IMR-90 (cell line): ENCODE measurements around the gene PGBD5. TPM values are rescaled to one million over a fixed set of nuclear protein-coding genes. Genes with fewer than 3 reads are reported as not detected.

Source experiments
- ATAC-seq: fragments of 200-7000 bp; cut with Tn5 transposase; 2 replicates; pipeline ENCODE4 v1.9.1; 2020; ENCODE audit warnings: low read depth, mild to moderate bottlenecking, moderate library complexity
- BruUV-seq: library from RNA; stranded (reverse); fragments of 400-500 nt; replicated peaks from 2 replicates; lab custom pipeline; 2021; lab: Mats Ljungman, UMichigan
- CTCF ChIA-PET: fragments of 300-600 bp; formaldehyde crosslinking; extraction: SDS; loops from one replicate; lab custom pipeline; 2021; ENCODE audit warnings: antibody characterized with exemption; lab: Yijun Ruan, JAX
- POLR2A ChIA-PET: fragments of 300-600 bp; sonication (Branson Sonifier 250); formaldehyde crosslinking; loops from one replicate; lab custom pipeline; 2022; ENCODE audit warnings: antibody characterized with exemption; ENCODE audit not compliant: unreplicated experiment; lab: Charles Lee
- DNase-seq: peaks from one replicate; pipeline ENCODE4 v3.0.0; 2013
- H2AFZ ChIP-seq: replicated peaks from 2 replicates; pipeline ENCODE3; 2013; ENCODE audit warnings: low read length, mild to moderate bottlenecking; ENCODE audit not compliant: poor library complexity
- H2AK5ac ChIP-seq: 2 replicates; pipeline ENCODE4 v1.6.1; 2013; ENCODE audit warnings: low read depth, low read length, inconsistent platforms
- H2AK9ac ChIP-seq: replicated peaks from 2 replicates; pipeline ENCODE3; 2013; ENCODE audit warnings: mild to moderate bottlenecking, low read depth, low read length, moderate library complexity; ENCODE audit not compliant: poor library complexity
- H2BK120ac ChIP-seq: 2 replicates; pipeline ENCODE4 v1.6.1; 2013; ENCODE audit warnings: low read depth, low read length, inconsistent platforms
- H2BK15ac ChIP-seq: 3 replicates; pipeline ENCODE4 v1.6.1; 2013; ENCODE audit warnings: low read depth, low read length, inconsistent platforms
- H2BK20ac ChIP-seq: 2 replicates; pipeline ENCODE4 v1.6.1; 2013; ENCODE audit warnings: low read depth, mild to moderate bottlenecking, inconsistent platforms, low read length, moderate library complexity
- H2BK5ac ChIP-seq: 2 replicates; pipeline ENCODE4 v1.6.1; 2013; ENCODE audit warnings: mild to moderate bottlenecking, low read depth, low read length, inconsistent platforms; ENCODE audit not compliant: poor library complexity, severe bottlenecking
- H3K14ac ChIP-seq: replicated peaks from 2 replicates; pipeline ENCODE4 v1.6.1; 2013; ENCODE audit warnings: low read depth, low read length, inconsistent platforms
- H3K18ac ChIP-seq: 2 replicates; pipeline ENCODE4 v1.6.1; 2013; ENCODE audit warnings: low read depth, low read length, control low read depth
- H3K23ac ChIP-seq: 2 replicates; pipeline ENCODE4 v1.6.1; 2013; ENCODE audit warnings: low read depth, low read length, inconsistent platforms
- H3K27ac ChIP-seq: 2 replicates; pipeline ENCODE4 v1.5.1; 2013; ENCODE audit warnings: mild to moderate bottlenecking, control low read depth, low read length; ENCODE audit not compliant: insufficient read depth
- H3K27me3 ChIP-seq: 2 replicates; pipeline ENCODE4 v1.6.1; 2013; ENCODE audit warnings: low read length; ENCODE audit not compliant: control insufficient read depth, insufficient read depth
- H3K36me3 ChIP-seq: 2 replicates; pipeline ENCODE4 v1.6.1; 2013; ENCODE audit warnings: low read length, mixed read lengths; ENCODE audit not compliant: control insufficient read depth, insufficient read depth
- H3K4ac ChIP-seq: 2 replicates; pipeline ENCODE4 v1.6.1; 2013; ENCODE audit warnings: low read depth, low read length, inconsistent platforms
- H3K4me1 ChIP-seq: 2 replicates; pipeline ENCODE4 v1.6.1; 2013; ENCODE audit warnings: low read length, mixed read lengths; ENCODE audit not compliant: control insufficient read depth, insufficient read depth
- H3K4me2 ChIP-seq: 2 replicates; pipeline ENCODE4 v1.6.1; 2013; ENCODE audit warnings: low read depth, mild to moderate bottlenecking, control low read depth, low read length, moderate library complexity
- H3K4me3 ChIP-seq: 2 replicates; pipeline ENCODE4 v1.5.1; 2013; ENCODE audit warnings: low read depth, mild to moderate bottlenecking, control low read depth, low read length, moderate library complexity; ENCODE audit not compliant: insufficient read depth
- H3K56ac ChIP-seq: 2 replicates; pipeline ENCODE4 v1.6.1; 2013; ENCODE audit warnings: low read length, inconsistent platforms; ENCODE audit not compliant: insufficient read depth; ENCODE audit errors: extremely low read depth
- H3K79me1 ChIP-seq, 2 experiments: 2 replicates each; pipeline ENCODE4 v1.6.1; 2013; ENCODE audit warnings: low read length in 2 of 2, inconsistent platforms in 1 of 2, low read depth in 1 of 2
- H3K9ac ChIP-seq: 2 replicates; pipeline ENCODE4 v1.6.1; 2013; ENCODE audit warnings: low read depth, low read length, control low read depth
- H3K9me1 ChIP-seq: 2 replicates; pipeline ENCODE4 v1.6.1; 2013; ENCODE audit warnings: low read length, inconsistent platforms; ENCODE audit not compliant: insufficient read depth
- H3K9me3 ChIP-seq: 2 replicates; pipeline ENCODE4 v1.6.1; 2013; ENCODE audit warnings: low read length; ENCODE audit not compliant: control insufficient read depth, insufficient read depth
- H4K20me1 ChIP-seq: 2 replicates; pipeline ENCODE4 v1.6.1; 2013; ENCODE audit warnings: low read length, inconsistent platforms; ENCODE audit not compliant: insufficient read depth
- H4K5ac ChIP-seq: 2 replicates; pipeline ENCODE4 v1.6.1; 2013; ENCODE audit warnings: mild to moderate bottlenecking, low read depth, low read length, control low read depth
- H4K8ac ChIP-seq, 2 experiments: 2 replicates each; pipeline ENCODE4 v1.6.1; 2013; ENCODE audit warnings: low read depth in 2 of 2, low read length in 2 of 2, control low read depth in 1 of 2, inconsistent platforms in 1 of 2
- H4K91ac ChIP-seq: 2 replicates; pipeline ENCODE4 v1.6.1; 2013; ENCODE audit warnings: low read depth, low read length, inconsistent platforms; ENCODE audit not compliant: insufficient read depth
- BHLHE40 ChIP-seq: fragments of 150-350 bp; IDR thresholded peaks from 2 replicates; pipeline ENCODE4 v1.6.1; 2016; ENCODE audit warnings: mild to moderate bottlenecking, low read depth, low read length
- CEBPB ChIP-seq: IDR thresholded peaks from 2 replicates; pipeline ENCODE4 v1.6.1; 2012; ENCODE audit warnings: low read depth, low read length, improper control_type of control experiment
- CHD1 ChIP-seq: IDR thresholded peaks from 2 replicates; pipeline ENCODE4 v1.6.1; 2012; ENCODE audit warnings: low read depth, low read length, improper control_type of control experiment
- CTCF ChIP-seq: conservative IDR thresholded peaks from 2 replicates; pipeline ENCODE4 v1.5.1; 2012; ENCODE audit warnings: mild to moderate bottlenecking, low read depth, low read length, improper control_type of control experiment
- FOS ChIP-seq: fragments of 150-350 bp; IDR thresholded peaks from 2 replicates; pipeline ENCODE4 v1.6.1; 2016; ENCODE audit warnings: low read depth, low read length
- MAFK ChIP-seq: IDR thresholded peaks from 2 replicates; pipeline ENCODE4 v1.6.1; 2012; ENCODE audit warnings: low read depth, low read length, improper control_type of control experiment
- MAZ ChIP-seq: IDR thresholded peaks from 2 replicates; pipeline ENCODE4 v1.6.1; 2012; ENCODE audit warnings: low read depth, mild to moderate bottlenecking, low read length, improper control_type of control experiment, moderate library complexity, borderline replicate concordance
- MXI1 ChIP-seq: IDR thresholded peaks from 2 replicates; pipeline ENCODE4 v1.6.1; 2012; ENCODE audit warnings: low read depth, mild to moderate bottlenecking, low read length, moderate library complexity, borderline replicate concordance
- NFE2L2 ChIP-seq: fragments of 150-350 bp; IDR thresholded peaks from 2 replicates; pipeline ENCODE4 v1.6.1; 2016; ENCODE audit warnings: low read depth, mild to moderate bottlenecking, low read length
- POLR2A ChIP-seq: IDR thresholded peaks from 2 replicates; pipeline ENCODE4 v1.6.1; 2012; ENCODE audit warnings: mild to moderate bottlenecking, low read depth, low read length
- RAD21 ChIP-seq: IDR thresholded peaks from 2 replicates; pipeline ENCODE4 v1.6.1; 2012; ENCODE audit warnings: low read length, improper control_type of control experiment
- RCOR1 ChIP-seq: IDR thresholded peaks from 2 replicates; pipeline ENCODE4 v1.6.1; 2012; ENCODE audit warnings: mild to moderate bottlenecking, low read length, improper control_type of control experiment; ENCODE audit not compliant: insufficient replicate concordance
- RFX5 ChIP-seq: IDR thresholded peaks from 2 replicates; pipeline ENCODE4 v1.8.0; 2012; ENCODE audit warnings: low read depth, mild to moderate bottlenecking, low read length, moderate library complexity
- SMC3 ChIP-seq: fragments of 150-350 bp; IDR thresholded peaks from 2 replicates; pipeline ENCODE4 v1.6.1; 2016; ENCODE audit warnings: low read depth, mild to moderate bottlenecking, antibody characterized with exemption, low read length, moderate library complexity
- USF2 ChIP-seq: fragments of 150-350 bp; IDR thresholded peaks from 2 replicates; pipeline ENCODE4 v1.6.1; 2017; ENCODE audit warnings: mild to moderate bottlenecking, antibody characterized with exemption, low read length, low read depth
- WGBS, 2 experiments: methylation state at CpG; one replicate each; pipeline versions ENCODE4 v1.1.5 to v1.1.7; 2013; ENCODE audit warnings: missing lambda C conversion rate in 2 of 2; ENCODE audit not compliant: insufficient read length in 1 of 2; ENCODE audit errors: extremely low coverage in 2 of 2; 5-methylcytosine and 5-hydroxymethylcytosine counted together
- dilution Hi-C: fragments of 300-500 bp; cut with HindIII; formaldehyde crosslinking; loops from one replicate; pipeline ENCODE4 v1.14.3; 2018; ENCODE audit warnings: low sequenced_read_pairs; ENCODE audit not compliant: unreplicated experiment
- in situ Hi-C: fragments of 300-500 bp; cut with MboI; formaldehyde crosslinking; loops from 3 replicates; pipeline ENCODE4 v1.14.3; 2019; ENCODE audit warnings: low sequenced_read_pairs, inconsistent platforms, mixed read lengths
- intact Hi-C: fragments of 100-400 bp; cut with micrococcal nuclease; formaldehyde crosslinking; loops from 2 replicates; pipeline ENCODE4 v1.10.0; 2022
- polyA plus RNA-seq, 3 experiments: library from polyadenylated mRNA; depleted of rRNA; stranded (reverse); fragments of >200 nt; gene quantifications; 2 replicates each; pipeline ENCODE4 v1.2.3, GENCODE V29; 2012; ENCODE audit warnings: low replicate concordance in 1 of 3
- total RNA-seq: library from RNA; depleted of rRNA; stranded (reverse); fragments of >200 nt; gene quantifications from 2 replicates; pipeline ENCODE4 v1.2.3, GENCODE V29; 2012
- TF ChIP-seq, protein P1 (sequence below): fragments of 150-350 bp; IDR thresholded peaks from 2 replicates; pipeline ENCODE4 v1.6.1; 2016; ENCODE audit warnings: low read depth, mild to moderate bottlenecking, low read length, moderate library complexity, borderline replicate concordance

PGBD5 gene
- total and polyA plus RNA-seq, 2 of the 4 experiments (the other 2 are of a cell fraction) = 0.18 to 0.36 TPM

GRCh38 chr1:230348386-230349019 lies 77.6 kb downstream of the PGBD5 start:
- no peak for DNase-seq
- WGBS, 2 experiments = 80% methylated on average over 1 of the region's 9 CpGs; no CpG with 5 or more reads in 1 of the 2 experiments

More at GRCh38 chr1:230348386-230349019, 77.6 kb downstream of the PGBD5 start:
- no TSS peak for BruUV-seq
- no peak overlapping the region for H4K8ac ChIP-seq
- H3K36me3 ChIP-seq = no peaks in the 10 kb centered on the region
- H3K4ac ChIP-seq = no peak overlapping the region
- in situ Hi-C loops = no loop called here
- H2BK5ac ChIP-seq = no peak overlapping the region
- H2AK9ac ChIP-seq = no peak overlapping the region
- H3K9me1 ChIP-seq = no peaks in the 10 kb centered on the region
- H2BK120ac ChIP-seq = no peak overlapping the region
- no peak overlapping the region for H3K56ac ChIP-seq
- H3K9ac ChIP-seq = no peak overlapping the region
- TF ChIP-seq CTCF = no peak
- no peak for TF ChIP-seq MAZ
- no peak for TF ChIP-seq CHD1
- no peak for TF ChIP-seq FOS
- TF ChIP-seq RCOR1 = no peak
- TF ChIP-seq MAFK = no peak
- TF ChIP-seq BHLHE40 = no peak
- no peak for TF ChIP-seq SMC3
- TF ChIP-seq, protein P1, sequence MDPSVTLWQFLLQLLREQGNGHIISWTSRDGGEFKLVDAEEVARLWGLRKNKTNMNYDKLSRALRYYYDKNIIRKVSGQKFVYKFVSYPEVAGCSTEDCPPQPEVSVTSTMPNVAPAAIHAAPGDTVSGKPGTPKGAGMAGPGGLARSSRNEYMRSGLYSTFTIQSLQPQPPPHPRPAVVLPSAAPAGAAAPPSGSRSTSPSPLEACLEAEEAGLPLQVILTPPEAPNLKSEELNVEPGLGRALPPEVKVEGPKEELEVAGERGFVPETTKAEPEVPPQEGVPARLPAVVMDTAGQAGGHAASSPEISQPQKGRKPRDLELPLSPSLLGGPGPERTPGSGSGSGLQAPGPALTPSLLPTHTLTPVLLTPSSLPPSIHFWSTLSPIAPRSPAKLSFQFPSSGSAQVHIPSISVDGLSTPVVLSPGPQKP = no peak
- TF ChIP-seq USF2 = no peak
- no peak for TF ChIP-seq MXI1
- no peak for TF ChIP-seq RFX5
- TF ChIP-seq RAD21 = no peak
- TF ChIP-seq CEBPB = no peak
- TF ChIP-seq POLR2A = no peak
- no peak for TF ChIP-seq NFE2L2
- H3K4me2 ChIP-seq = no peak overlapping the region
- no peak overlapping the region for H3K4me3 ChIP-seq
- H2AFZ ChIP-seq = no peak overlapping the region
- intact Hi-C loops = no loop called here
- H2BK15ac ChIP-seq = no peak overlapping the region
- POLR2A ChIA-PET = no interaction called here
- no peaks in the 10 kb centered on the region for H4K20me1 ChIP-seq
- H2BK20ac ChIP-seq = no peak overlapping the region
- H2AK5ac ChIP-seq = no peak overlapping the region
- no peak overlapping the region for H4K91ac ChIP-seq
- no peaks in the 10 kb centered on the region for H3K79me1 ChIP-seq
- peaks cover 2% of the 10 kb centered on the region; the same call in 1 of the 2 replicates for H3K9me3 ChIP-seq
- no peak overlapping the region for H3K23ac ChIP-seq
- H3K27me3 ChIP-seq = no peaks in the 10 kb centered on the region
- dilution Hi-C loops = no loop called here
- H3K18ac ChIP-seq = no peak overlapping the region
- ATAC-seq = no peak
- CTCF ChIA-PET = no interaction called here
- no peak overlapping the region for H3K27ac ChIP-seq
- H3K4me1 ChIP-seq = no peaks in the 10 kb centered on the region; the same call in 1 of the 2 replicates
- H3K14ac ChIP-seq = no peak overlapping the region
- H4K5ac ChIP-seq = no peak overlapping the region
